Endodermal cell (in vitro differentiated cells): ENCODE data around the gene BLOC1S1. TPM values are rescaled to one million over a fixed set of nuclear protein-coding genes. Genes with fewer than 3 reads are reported as not detected.
A peak's percentile ranks its signal among the peaks of the same experiment; 100 is the strongest.

Experiments used
- DNase-seq: peaks from one replicate; pipeline ENCODE4 v3.0.0-alpha.2; 2017
- H3K27ac ChIP-seq: 2 replicates; pipeline ENCODE4 v1.5.1; 2013; ENCODE audit warnings: mild to moderate bottlenecking, low read depth, low read length, moderate library complexity
- H3K27me3 ChIP-seq: 2 replicates; pipeline ENCODE4 v1.6.1; 2013; ENCODE audit warnings: mild to moderate bottlenecking, low read length, moderate library complexity; ENCODE audit not compliant: insufficient read depth, control insufficient read depth, poor library complexity, severe bottlenecking
- H3K36me3 ChIP-seq: 2 replicates; pipeline ENCODE4 v1.7.0; 2013; ENCODE audit warnings: mild to moderate bottlenecking, low read length, moderate library complexity; ENCODE audit not compliant: control insufficient read depth, insufficient read depth
- H3K4me1 ChIP-seq: one replicate; pipeline ENCODE4 v1.7.0; 2013; ENCODE audit warnings: low read length; ENCODE audit not compliant: control insufficient read depth, insufficient read depth
- H3K4me3 ChIP-seq: 2 replicates; pipeline ENCODE4 v1.5.1; 2013; ENCODE audit warnings: mild to moderate bottlenecking, low read length, moderate library complexity
- H3K9ac ChIP-seq: 2 replicates; pipeline ENCODE4 v1.6.1; 2013; ENCODE audit warnings: mild to moderate bottlenecking, low read length, moderate library complexity; ENCODE audit not compliant: poor library complexity, severe bottlenecking; ENCODE audit errors: extremely low read depth
- H3K9me3 ChIP-seq: 2 replicates; pipeline ENCODE4 v1.6.1; 2013; ENCODE audit warnings: mild to moderate bottlenecking, low read length, moderate library complexity; ENCODE audit not compliant: control insufficient read depth
- H3K27ac Mint-ChIP-seq: 2 replicates; pipeline ENCODE4 v1.8.0; 2020; ENCODE audit warnings: mixed read lengths
- H3K27me3 Mint-ChIP-seq: 2 replicates; pipeline ENCODE4 v1.8.0; 2021; ENCODE audit warnings: mild to moderate bottlenecking, mixed read lengths; ENCODE audit not compliant: insufficient read depth
- H3K36me3 Mint-ChIP-seq: 2 replicates; pipeline ENCODE4 v1.8.0; 2020; ENCODE audit warnings: low read depth, mixed read lengths
- H3K4me1 Mint-ChIP-seq: 2 replicates; pipeline ENCODE4 v1.8.0; 2020; ENCODE audit warnings: mixed read lengths
- H3K4me3 Mint-ChIP-seq: 2 replicates; pipeline ENCODE4 v1.8.0; 2020; ENCODE audit warnings: mild to moderate bottlenecking, moderate library complexity, mixed read lengths
- H3K9me3 Mint-ChIP-seq: 2 replicates; pipeline ENCODE4 v1.8.0; 2020; ENCODE audit warnings: mild to moderate bottlenecking, mixed read lengths
- WGBS, 2 experiments: methylation state at CpG; one replicate each; pipeline versions ENCODE4 v1.1.5 to v1.1.7; 2013; ENCODE audit warnings: missing lambda C conversion rate in 2 of 2, mixed read lengths in 1 of 2; ENCODE audit not compliant: insufficient coverage in 1 of 2, insufficient read length in 1 of 2; 5-methylcytosine and 5-hydroxymethylcytosine counted together
- total RNA-seq, 2 donors: library from RNA; stranded (reverse); fragmentation: NEBNext Ultra II Directional in 1 of 2; extraction: Animal tissue kit (Norgen Biotek cat#: 25700) in 1 of 2; gene quantifications; 2 replicates in 1 of 2; 3 replicates in 1 of 2; pipeline ENCODE4 v1.2.1, GENCODE V29; 2021
- TF ChIP-seq, protein P1 (sequence below): fragments of 200-600 bp; sonication (generic); conservative IDR thresholded peaks from 2 replicates; pipeline ENCODE4 v1.5.0; 2021; ENCODE audit warnings: antibody characterized with exemption, mild to moderate bottlenecking

The BLOC1S1 gene
- total RNA-seq, 2 donors from 2014 or later, result 95.1 to 102 TPM

DNA sequence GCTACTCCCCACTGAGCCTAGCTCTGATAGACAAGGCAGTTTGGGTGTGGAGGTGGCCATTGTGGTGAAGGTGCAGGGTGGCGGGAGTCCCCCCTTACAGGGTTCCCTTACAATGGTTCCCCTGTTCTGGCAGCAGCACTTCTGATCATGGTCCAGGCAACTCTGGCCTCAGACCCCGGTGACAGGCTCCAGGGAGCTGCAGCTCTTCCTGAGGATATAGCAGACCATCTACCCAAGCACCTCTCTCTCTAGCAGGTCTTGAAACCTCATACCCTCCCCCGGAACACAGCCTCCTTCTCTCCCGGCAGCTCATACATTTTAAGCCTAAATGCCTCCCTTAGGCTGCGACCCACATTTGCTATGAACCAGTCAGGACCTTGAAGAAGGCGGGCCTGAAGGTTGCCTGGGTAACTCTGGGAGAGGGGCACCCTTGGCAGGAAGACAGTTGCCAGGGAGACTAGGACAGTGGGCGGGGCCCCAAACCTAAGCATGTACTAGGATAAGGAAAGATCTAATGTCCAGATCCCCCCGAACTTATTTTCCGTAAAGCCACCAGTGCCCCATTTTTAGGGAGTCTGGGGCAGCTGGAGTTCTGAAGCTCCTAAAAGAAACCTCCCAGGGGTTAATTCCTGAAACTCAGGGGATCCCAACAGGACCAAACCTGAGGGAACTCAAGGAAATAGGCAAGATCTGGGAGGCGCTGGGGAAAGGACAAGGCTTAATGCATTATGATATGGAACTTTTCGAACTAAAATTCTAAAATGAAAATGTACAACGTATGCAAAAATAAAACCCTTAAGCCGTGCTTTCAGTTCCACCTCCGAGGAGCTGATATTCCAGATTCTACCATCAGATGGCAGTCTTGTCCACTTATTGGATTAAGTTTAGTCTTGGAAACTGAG, 22.5 kb downstream of the BLOC1S1 start:
- Histone ChIP-seq H3K9ac (peak overlapping the region; percentile 42), H3K27ac (peak overlapping the region; percentile 77), H3K36me3 (no peaks in the 10 kb centered on the region), H3K9me3 (no peaks in the 10 kb centered on the region), H3K4me1 (peaks cover 2% of the 10 kb centered on the region), H3K27me3 (no peaks in the 10 kb centered on the region), H3K4me3 (peak overlapping the region; percentile 88)
- H3K4me1 Mint-ChIP-seq, result peaks cover 27% of the 10 kb centered on the region
- peak overlapping the region; percentile 94 for H3K27ac Mint-ChIP-seq
- TF ChIP-seq, protein P1, sequence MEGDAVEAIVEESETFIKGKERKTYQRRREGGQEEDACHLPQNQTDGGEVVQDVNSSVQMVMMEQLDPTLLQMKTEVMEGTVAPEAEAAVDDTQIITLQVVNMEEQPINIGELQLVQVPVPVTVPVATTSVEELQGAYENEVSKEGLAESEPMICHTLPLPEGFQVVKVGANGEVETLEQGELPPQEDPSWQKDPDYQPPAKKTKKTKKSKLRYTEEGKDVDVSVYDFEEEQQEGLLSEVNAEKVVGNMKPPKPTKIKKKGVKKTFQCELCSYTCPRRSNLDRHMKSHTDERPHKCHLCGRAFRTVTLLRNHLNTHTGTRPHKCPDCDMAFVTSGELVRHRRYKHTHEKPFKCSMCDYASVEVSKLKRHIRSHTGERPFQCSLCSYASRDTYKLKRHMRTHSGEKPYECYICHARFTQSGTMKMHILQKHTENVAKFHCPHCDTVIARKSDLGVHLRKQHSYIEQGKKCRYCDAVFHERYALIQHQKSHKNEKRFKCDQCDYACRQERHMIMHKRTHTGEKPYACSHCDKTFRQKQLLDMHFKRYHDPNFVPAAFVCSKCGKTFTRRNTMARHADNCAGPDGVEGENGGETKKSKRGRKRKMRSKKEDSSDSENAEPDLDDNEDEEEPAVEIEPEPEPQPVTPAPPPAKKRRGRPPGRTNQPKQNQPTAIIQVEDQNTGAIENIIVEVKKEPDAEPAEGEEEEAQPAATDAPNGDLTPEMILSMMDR, result peak; percentile 93
- 1 to 2% methylated on average over 12 to 14 of the region's 14 CpGs for WGBS, 2 experiments
- H3K9me3 Mint-ChIP-seq, result no peaks in the 10 kb centered on the region
- DNase-seq, result peak; percentile 98
- peak overlapping the region; percentile 57 for H3K4me3 Mint-ChIP-seq
- H3K27me3 Mint-ChIP-seq, result no peaks in the 10 kb centered on the region
- no peaks in the 10 kb centered on the region for H3K36me3 Mint-ChIP-seq

GRCh38 chr12:55739025-55739378, 23.2 kb downstream of the BLOC1S1 start:
- Mint-ChIP-seq H3K36me3 (no peaks in the 10 kb centered on the region), H3K27me3 (no peaks in the 10 kb centered on the region), H3K4me3 (peak overlapping the region; percentile 57), H3K4me1 (peaks cover 27% of the 10 kb centered on the region), H3K9me3 (no peaks in the 10 kb centered on the region), H3K27ac (no peak overlapping the region)
- Histone ChIP-seq H3K9me3 (no peaks in the 10 kb centered on the region), H3K27me3 (no peaks in the 10 kb centered on the region), H3K4me3 (peak overlapping the region; percentile 88), H3K9ac (no peak overlapping the region), H3K4me1 (peaks cover 2% of the 10 kb centered on the region), H3K36me3 (no peaks in the 10 kb centered on the region), H3K27ac (no peak overlapping the region)
- 77 to 80% methylated on average over 1 of the region's 2 CpGs for WGBS, 2 experiments
- no peak for DNase-seq
- TF ChIP-seq, protein P1, result no peak

GRCh38 chr12:55741931-55742680, 26.3 kb downstream of the BLOC1S1 start:
- H3K27me3 ChIP-seq, result no peaks in the 10 kb centered on the region
- H3K36me3 ChIP-seq, result peaks cover 5% of the 10 kb centered on the region
- no peaks in the 10 kb centered on the region for H3K9me3 ChIP-seq
- peak overlapping the region; percentile 94 for H3K27ac ChIP-seq
- no peak for DNase-seq
- peak overlapping the region; percentile 38 for H3K27ac Mint-ChIP-seq
- peaks cover 5% of the 10 kb centered on the region for H3K4me1 ChIP-seq
- H3K4me3 Mint-ChIP-seq, result peak overlapping the region; percentile 50
- no peaks in the 10 kb centered on the region for H3K9me3 Mint-ChIP-seq
- TF ChIP-seq, protein P1, result no peak
- H3K9ac ChIP-seq, result no peak overlapping the region
- peak overlapping the region; percentile 78 for H3K4me3 ChIP-seq
- 59 to 63% methylated on average over 3 of the region's 3 CpGs for WGBS, 2 experiments
- peaks cover 48% of the 10 kb centered on the region for H3K4me1 Mint-ChIP-seq
- H3K36me3 Mint-ChIP-seq, result peaks cover 3% of the 10 kb centered on the region
- no peaks in the 10 kb centered on the region for H3K27me3 Mint-ChIP-seq
